CD1c-positive myeloid dendritic cell (primary cell): ENCODE measurements around the gene RCN2.
"Not testable (repeated sequence)": the region's sequence is repeated elsewhere in the genome, so short reads cannot be mapped to it uniquely, and the experiment has no call there.

Experiments used
- DNase-seq: peaks from one replicate; pipeline ENCODE4 v3.0.0-alpha.2; 2016; ENCODE audit errors: extremely low spot score

The RCN2 gene

DNA sequence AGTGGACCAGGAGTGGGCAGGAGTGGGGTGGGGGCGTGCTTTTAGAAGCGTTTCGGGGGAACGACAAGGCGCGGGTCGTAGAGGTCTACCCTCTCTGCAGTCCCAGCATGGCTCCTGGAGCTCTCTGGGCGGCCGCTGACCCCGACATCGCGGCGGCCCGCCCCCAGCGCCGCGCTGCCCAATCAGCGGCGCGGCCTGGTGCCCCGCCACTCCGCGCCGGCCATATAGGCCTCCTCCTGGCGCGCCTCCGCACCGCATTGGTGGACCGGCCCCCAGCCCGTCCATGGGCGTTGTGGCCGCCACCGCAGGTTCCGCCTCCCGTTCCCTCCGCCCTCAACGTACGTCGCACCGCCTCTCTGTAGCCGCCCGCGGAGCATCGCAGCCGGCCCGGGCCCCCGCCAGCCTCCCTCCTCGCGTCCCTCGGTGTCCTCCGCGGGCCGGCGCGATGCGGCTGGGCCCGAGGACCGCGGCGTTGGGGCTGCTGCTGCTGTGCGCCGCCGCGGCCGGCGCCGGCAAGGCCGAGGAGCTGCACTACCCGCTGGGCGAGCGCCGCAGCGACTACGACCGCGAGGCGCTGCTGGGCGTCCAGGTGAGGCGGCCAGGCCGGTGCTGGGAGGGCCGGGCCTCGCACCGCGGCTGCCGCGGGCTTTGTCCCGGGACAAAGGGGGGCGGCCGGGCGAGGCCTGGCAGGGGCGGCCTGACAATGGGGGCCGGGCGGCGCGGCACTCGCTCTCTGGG lies at the start of gene RCN2:
RCN2 (plus strand) TSS at position 353 of the 738 bp plus-strand sequence; CDS start at position 446, 93 bp downstream.
- peak; percentile 97 for DNase-seq

DNA sequence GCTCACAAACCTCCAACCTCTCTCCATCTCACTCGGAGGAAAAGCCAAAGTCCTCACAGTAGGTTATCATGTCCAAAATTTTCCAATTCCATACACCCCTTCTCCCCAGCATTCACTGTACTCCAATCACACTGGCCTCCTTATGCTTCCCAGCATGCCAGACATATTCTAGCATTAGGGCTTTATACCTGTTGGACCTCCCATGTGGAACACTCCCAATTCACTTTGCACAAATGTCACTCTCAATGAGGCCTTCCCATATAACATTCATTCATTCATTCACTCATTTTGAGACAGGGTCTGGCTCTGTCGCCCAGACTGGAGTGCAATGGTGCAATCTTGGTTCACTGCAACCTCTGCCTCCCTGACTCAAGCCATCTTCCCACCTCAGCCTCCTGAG lies 46.3 kb upstream of the RCN2 start:
- DNase-seq = no peak

- DNase-seq = not testable (repeated sequence)
These were observed 44.0 kb upstream of the RCN2 start for GRCh38 chr15:76887280-76888141.

DNA sequence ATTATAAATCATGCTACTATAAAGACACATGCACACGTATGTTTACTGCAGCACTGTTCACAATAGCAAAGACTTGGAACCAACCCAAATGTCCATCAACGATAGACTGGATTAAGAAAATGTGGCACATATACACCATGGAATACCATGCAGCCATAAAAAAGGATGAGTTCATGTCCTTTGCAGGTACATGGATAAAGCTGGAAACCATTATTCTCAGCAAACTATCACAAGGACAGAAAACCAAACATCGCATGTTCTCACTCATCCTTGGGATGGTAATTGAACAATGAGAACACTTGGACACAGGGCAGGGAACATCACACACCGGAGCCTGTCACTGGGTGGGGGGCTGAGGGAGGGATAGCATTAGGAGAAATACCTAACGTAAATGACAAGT lies 38.7 kb upstream of the RCN2 start:
- DNase-seq = not testable (repeated sequence)

DNA sequence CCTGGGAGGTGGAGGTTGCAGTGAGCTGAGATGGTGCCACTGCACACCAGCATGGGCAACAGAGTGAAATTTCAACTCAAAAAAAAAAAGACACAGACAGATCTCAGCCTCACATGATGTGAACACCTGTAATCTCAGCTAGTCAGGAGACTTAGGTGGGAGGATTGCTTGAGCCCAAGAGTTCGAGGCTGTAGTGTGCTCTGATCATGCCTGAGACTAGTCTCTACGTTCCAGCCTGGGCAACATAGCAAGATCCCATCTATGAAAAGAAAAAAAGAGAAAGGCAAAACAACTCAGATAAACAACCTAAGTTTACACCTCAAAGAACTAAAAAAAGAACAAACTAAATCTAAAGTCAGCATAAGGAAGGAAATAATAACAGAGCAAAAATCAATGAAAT lies 37.4 kb upstream of the RCN2 start:
- no peak for DNase-seq

GRCh38 chr15:76898102-76898501 lies 33.4 kb upstream of the RCN2 start:
- no peak for DNase-seq

DNA sequence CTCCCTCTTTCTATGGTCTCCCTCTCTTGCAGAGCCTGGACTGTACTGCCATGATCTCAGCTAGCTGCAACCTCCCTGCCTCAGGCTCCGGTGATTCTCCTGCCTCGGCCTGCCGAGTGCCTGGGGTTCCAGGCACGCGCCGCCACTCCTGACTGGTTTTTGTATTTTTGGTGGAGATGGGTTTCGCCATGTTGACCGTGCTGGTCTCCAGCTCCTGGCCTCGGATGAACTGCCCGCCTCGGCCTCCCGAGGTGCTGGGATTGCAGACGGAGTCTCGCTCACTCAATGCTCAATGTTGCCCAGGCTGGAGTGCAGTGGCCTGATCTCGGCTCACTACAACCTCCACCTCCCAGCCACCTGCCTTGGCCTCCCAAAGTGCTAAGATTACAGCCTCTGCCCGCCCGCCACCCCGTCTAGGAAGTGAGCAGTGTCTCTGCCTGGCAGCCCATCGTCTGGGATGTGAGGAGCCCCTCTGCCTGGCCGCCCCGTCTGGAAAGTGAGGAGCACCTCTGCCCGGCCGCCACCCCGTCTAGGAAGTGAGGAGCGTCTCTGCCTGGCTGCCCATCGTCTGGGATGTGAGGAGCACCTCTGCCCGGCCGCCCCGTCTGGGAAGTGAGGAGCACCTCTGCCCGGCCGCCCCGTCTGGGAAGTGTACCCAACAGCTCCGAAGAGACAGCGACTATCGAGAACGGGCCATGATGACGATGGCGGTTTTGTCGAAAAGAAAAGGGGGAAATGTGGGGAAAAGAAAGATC lies 32.2 kb upstream of the RCN2 start:
- DNase-seq = not testable (repeated sequence)

DNA sequence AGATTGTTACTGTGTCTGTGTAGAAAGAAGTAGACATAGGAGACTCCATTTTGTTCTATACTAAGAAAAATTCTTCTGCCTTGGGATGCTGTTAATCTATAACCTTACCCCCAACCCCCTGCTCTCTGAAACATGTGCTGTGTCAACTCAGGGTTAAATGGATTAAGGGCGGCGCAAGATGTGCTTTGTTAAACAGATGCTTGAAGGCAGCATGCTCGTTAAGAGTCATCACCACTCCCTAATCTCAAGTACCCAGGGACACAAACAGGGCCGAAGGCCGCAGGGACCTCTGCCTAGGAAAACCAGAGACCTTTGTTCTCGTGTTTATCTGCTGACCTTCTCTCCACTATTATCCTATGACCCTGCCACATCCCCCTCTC lies 31.6 kb upstream of the RCN2 start:
- DNase-seq = not testable (repeated sequence)

DNA sequence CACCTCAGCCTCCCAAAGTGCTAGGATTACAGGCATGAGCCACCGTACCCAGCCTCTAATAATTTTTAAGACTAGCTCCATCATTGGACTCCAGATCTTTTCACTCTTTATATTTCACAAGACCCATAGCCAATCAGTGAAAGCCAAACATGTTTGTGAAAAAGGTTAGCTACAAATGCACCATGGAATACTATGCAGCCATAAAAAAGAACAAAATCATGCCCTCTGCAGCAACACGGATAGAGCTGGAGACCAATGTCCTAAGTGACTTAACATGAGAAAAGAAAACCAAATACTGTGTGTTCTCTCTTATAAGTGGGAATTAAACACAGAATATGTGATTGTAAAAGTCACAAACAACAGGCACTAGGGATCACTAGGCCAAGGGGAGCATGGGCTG lies 29.6 kb upstream of the RCN2 start:
- no peak for DNase-seq

DNA sequence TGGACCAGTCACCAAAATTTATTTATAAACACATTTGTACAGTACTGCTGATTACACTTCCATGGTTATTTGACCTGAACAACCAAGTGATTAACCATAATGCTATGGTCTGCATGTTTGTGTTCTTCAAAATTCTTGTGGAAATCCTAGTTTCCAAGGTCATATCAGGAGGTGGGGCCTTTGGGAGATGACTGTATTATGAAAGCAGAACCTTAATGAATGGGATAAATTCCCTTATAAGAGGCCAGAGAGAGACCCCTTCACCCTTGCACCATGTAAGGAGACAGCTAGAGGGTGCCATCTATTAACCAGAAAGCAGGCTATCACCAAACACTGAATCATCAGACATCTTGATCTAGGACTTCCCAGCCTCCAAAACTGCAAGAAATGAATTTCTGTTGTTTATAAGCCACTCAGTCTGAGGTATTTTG lies 28.3 kb upstream of the RCN2 start:
- DNase-seq = peak; percentile 19

DNA sequence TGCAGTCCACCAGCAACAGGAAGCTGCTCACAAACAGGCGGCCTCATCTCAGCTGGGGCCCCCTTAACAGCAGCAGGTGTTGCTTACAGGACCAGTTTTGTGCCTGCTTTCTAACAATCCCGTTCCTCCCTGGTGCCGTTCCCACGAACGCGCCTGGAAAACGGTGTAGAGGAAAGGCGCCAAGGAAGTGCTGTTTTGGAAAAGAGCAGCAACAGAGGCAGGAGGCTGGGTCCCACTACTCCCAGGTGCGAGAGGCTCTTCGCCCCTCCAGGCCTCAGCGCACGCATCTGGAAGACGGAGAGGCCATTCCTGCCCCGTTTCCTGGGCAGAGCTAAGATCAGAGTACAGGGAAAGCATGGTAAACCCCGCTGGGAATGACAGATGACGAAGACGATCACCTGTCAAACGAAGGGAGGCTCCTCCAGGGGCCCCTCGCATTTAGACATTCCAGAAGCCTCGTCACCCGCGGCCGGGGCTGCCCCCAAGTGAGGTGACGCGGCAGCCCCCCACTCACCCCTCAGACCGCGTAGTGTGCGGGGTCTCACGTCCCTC lies 27.0 kb upstream of the RCN2 start:
- DNase-seq = no peak

DNA sequence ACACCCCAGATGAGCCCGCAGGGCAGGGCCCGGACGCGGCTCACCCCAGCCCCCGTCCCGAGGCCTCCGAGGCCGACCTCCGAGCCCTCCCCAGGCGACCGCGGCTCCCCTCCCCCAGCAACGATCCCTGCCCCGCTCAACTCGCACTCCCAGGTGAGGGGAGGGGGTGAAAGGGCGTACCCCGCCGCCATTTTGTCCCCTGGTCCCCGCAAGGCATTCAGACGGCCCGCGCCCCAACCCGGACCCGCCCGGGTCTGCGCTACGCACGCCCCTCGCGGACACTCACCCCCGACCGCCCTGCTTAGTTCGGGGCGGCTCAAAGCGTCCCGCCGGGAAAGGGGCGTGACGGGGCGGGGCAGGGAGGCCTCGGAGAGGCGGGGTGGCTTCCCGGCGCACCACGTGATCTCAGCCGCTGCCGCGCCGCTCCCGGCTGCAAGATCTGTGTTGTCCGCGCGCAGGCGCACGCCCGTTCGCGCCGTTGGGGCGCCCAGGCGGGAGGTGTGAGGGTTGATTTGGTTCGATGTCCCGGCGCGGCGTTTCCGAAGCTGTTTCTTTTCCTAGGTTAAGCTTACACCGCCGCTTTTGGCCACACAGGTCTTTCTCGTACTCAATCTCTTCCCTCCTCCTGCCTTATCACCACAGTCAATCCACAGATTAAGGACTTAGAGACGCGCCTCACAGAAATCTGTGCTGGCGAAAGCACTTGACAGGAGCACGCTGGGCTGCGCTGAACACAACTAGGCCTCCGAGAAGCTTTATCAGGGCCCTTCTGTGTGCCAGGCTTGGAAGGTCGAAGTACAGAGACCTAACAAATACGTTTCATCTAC lies 26.3 kb upstream of the RCN2 start, which contains the start of gene SCAPER:
SCAPER (minus strand) TSS at position 328 of the 827 bp plus-strand sequence. CDS start 21,523 bp downstream, outside the sequence.
- peak; percentile 93 for DNase-seq

DNA sequence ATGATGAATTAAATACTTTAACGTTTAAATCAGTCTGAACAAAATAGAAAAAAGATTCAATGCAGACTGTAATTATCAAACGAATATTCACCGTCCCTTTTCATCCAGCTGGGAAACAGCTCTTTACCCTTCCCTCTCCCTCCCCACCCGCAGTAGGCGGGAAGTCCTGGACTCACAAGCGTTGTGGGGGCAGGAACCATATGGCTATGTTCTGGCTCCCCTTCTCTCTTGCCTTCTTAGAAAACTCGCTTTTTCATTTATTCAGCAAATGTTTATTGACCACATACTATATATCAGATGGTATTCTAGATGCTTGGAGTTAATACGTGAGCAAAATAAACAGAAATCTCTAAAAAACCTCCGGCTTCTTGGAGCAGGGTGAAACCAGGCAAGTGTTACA lies 25.7 kb upstream of the RCN2 start:
- DNase-seq = no peak

GRCh38 chr15:76912430-76912829 lies 19.1 kb upstream of the RCN2 start:
- DNase-seq = no peak

- no peak for DNase-seq
These were observed 17.8 kb upstream of the RCN2 start for GRCh38 chr15:76913737-76914136.

DNA sequence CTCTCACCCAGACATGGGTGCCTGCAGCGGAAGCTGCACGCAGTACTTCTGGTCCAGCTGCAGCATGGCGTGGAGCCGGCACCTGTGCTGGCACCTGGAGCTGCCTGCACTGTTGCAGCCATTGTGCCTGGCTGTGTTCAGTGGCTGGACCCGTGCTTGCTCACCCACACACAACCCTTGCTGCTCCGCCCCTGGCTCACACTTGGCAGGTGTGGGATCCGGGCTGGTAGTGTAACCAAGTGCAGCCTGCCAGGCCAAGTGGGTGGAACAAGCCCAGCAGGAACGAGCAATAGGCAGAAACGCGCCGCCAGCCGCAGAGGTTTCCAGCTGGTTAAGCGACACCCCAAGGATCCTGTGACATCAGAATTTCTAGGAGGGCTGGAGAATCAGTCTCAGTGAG lies 15.2 kb upstream of the RCN2 start:
- no peak for DNase-seq

DNA sequence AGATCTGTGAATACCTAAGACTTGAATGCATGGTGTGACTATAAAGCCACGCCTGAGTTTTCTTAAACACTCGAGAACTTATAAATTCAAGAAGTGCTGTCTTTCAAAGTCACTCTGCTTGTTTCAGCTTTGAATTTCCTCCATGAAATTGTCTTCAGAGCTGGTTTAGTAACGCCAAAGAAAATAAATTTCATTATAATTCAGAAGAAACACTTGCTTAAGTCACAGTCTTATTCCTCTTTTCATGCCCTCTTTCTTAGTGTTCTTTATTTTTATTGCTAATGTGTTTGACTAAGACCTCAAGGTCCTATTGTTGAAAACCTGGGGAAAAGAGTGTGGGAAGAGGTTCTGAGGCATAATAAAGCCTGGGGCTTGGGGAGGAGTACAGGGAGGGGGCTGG lies 3.3 kb upstream of the RCN2 start:
- no peak for DNase-seq

- no peak for DNase-seq
These were observed 2.4 kb upstream of the RCN2 start for GRCh38 chr15:76929011-76929760.

DNA sequence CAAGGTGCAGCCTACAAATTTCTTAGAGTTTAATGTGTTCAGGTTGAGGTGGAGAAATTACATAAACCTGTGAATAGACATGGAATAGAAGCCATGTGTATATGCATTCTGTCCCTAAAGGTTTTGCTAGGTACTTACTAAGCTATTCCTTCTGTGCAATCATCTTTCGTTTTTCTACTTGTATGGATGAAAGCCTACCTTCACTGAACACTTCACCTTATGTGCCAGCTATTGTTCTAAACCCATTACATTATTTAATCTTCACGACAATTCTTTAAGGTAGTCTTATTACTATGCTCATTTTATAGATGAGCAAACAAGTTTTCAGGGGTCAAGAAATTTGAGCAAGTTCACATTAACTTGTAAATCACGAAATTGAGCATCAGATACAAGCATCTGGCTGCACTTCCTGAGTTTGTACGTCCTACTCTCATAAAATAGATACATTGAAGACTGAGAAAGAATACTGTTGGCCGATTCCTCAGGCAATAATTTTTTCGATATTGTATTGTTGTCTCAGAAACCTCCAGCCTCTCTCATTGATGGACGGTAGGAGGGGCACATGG lies 635 bp upstream of the RCN2 start:
- no peak for DNase-seq
